NCI-H69 (cell line): ENCODE measurements around the gene GRK2.

Source experiments
- DNase-seq: peaks from one replicate; lab custom pipeline; 2025; lab: John Stamatoyannopoulos, UW

The GRK2 gene

GRCh38 chr11:67271205-67271540 lies 4.9 kb downstream of the GRK2 start:
- no peak for DNase-seq

- DNase-seq = peak; percentile 85
These were observed 5.4 kb downstream of the GRK2 start for GRCh38 chr11:67271541-67272284.

DNA sequence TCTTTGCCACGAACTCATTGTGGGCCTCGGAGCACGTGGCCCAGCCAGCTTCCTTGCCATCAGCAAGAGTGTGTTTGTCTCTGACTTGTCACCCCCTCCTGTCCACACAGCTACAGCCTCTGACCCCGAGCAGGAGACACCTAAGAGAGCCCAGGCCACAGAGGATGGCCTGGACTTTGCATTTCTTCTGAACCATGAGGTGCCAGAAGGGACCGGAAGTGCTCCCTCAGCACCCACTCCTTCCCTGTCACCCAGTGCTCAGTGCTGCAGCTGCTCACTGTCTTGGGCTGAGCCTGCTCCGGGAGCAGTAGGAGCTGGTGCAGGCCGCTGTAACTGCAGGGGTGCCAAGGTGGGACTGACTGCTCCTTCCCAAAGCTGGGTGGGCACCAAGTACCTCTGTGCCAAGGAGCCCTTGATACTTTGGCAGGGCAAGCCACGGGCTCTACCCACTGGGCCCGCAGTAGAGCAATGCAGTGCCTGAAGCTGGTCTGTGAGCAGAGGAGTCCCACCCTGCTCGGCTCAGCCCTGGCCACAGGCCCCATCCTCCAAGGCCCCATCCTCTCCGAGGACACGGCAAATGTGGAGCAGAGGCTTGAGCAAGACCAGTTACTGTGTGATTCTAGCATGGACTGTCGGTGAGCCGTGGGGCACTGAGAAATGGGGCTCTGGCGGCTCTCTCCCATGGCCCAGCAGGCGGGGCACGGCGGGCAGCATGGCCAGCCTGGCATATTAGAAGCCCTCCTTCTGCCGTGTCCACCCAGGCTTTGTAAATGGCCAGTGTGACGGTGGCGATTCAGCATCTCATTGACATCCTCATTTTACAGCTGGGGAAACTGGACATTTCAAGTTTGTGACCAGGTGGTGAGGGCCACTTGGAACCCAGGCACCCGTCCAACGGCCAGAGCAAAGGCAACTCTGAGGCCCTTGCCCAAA lies 6.3 kb downstream of the GRK2 start:
- DNase-seq = no peak

DNA sequence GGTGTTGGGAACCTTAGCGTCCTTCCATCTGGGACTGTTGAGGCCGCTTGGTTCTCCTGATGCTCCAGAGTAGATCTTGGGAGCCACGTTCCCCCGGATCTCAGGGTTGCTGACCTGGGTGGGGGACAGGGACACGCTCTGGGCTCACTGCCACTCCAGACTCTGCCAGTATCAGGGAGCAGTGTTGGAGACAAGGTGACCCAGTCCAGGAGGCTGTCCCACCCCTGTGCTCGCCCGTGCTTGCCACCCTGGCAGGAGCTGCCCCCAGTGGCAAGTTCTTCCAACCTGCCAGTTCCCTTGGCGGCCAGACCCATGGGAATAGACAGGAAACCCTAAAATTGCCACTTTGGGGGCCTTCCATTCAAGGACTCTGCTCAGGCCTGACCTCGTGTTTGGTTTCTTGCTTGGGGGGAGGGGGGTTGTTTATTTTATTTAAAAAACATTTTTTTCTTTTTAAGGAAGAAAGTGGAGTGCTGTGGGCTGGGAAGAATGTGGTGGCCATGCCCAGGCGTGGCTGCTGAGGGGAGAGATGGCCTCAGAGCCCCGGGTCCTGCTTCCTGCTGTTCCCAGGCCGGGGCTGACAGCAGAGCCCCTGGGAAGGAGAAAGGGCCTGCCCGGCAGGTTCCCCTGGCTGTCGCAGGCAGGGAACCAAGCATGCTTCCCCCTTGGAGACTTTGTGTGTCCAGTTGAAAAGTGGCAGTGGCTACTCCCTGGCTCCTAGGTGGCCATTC lies 7.2 kb downstream of the GRK2 start:
- DNase-seq = peak; percentile 50

GRCh38 chr11:67274768-67275605 lies 8.7 kb downstream of the GRK2 start:
- no peak for DNase-seq

GRCh38 chr11:67275606-67276409 lies 9.5 kb downstream of the GRK2 start:
- no peak for DNase-seq

- no peak for DNase-seq
These were observed 10.5 kb downstream of the GRK2 start for GRCh38 chr11:67276781-67277230.

GRCh38 chr11:67277231-67277961 lies 11.1 kb downstream of the GRK2 start:
- DNase-seq = peak; percentile 95

GRCh38 chr11:67278135-67278938 lies 12.1 kb downstream of the GRK2 start:
- no peak for DNase-seq

- DNase-seq = no peak
These were observed 12.8 kb downstream of the GRK2 start for GRCh38 chr11:67278939-67279588.

- DNase-seq = no peak
These were observed 13.5 kb downstream of the GRK2 start for GRCh38 chr11:67279589-67280340.

DNA sequence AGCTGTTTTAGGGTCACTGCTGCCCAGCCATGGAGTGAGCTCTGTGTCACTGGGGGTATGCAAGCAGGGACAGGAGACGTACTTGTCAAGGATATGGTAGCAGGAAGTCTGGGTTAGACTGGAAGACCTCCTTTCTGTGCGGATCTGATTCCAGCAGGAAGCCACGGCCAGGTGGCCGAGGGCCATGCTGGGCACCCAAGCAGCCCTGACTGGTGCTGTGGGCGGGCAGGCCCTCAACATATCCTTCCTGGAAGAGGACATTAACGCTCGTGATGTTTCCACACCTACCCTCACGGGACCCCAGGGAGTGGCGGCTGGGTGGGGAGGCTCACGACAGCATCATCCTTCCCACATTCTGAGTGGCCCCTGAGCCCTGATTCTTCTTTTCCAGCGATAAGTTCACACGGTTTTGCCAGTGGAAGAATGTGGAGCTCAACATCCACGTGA lies 14.1 kb downstream of the GRK2 start:
- DNase-seq = no peak

DNA sequence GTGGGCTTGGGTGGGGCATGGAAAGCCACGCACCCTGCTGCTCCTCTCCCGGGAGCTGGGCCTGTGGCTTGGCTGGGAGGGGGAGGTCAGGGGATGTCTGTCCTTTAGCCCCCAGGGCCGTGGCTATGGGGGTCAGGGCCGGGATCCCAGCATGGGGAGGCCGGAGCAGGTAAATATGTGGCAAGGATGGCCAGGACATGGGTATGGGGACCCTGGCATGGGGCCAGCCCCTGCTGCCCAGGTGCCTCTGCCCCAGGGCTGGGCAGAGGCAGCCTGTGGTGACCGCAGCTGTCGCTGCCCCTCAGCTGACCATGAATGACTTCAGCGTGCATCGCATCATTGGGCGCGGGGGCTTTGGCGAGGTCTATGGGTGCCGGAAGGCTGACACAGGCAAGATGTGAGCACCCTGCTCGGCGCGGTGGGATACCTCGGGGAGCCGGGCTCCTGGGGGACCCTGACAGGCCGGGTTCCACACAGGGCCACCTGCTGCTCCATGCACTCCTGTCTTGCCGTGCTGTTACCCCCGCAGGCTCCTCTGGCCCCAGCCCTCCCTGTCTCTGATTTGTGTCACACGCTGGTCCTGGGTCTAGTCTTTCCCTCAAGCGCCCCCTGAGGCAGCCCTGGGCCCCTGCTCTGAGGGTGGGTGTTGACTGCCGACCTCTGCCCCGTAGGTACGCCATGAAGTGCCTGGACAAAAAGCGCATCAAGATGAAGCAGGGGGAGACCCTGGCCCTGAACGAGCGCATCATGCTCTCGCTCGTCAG lies 14.7 kb downstream of the GRK2 start:
- DNase-seq = no peak

GRCh38 chr11:67281552-67282150 lies 15.4 kb downstream of the GRK2 start:
- DNase-seq = no peak

GRCh38 chr11:67282155-67282875 lies 16.0 kb downstream of the GRK2 start:
- DNase-seq = no peak

- no peak for DNase-seq
These were observed 16.7 kb downstream of the GRK2 start for GRCh38 chr11:67282876-67283371.
